Heart left ventricle (tissue), 13 donors: ENCODE measurements around the gene CBX6.

Source experiments
- CTCF ChIP-seq, 12 donors: fragments of 200-600 bp; sonication (generic) in 4 of 12; IDR thresholded peaks; one replicate each; pipeline versions ENCODE4 v1.5.0 to v1.8.0; 2018 to 2022; ENCODE audit warnings: antibody characterized with exemption in 12 of 12, mild to moderate bottlenecking in 5 of 12
- POLR2A ChIP-seq, 2 donors: fragments of 450-650 bp; IDR thresholded peaks; one replicate each; pipeline ENCODE4 v1.6.1; 2017; ENCODE audit warnings: antibody characterized with exemption in 2 of 2, mild to moderate bottlenecking in 2 of 2, moderate library complexity in 2 of 2
- donor health status: ischemic (EF 13 %, LVEDD 7.1; RV severe dilation, severe dysfunction).
- donor health status: DM: no; HTN: yes; CAD: no.
- donor health status: DM: no; HTN: no; CAD: no.
- donor health status: ischemic (EF 25% LVEDD 6.9; RV normal size, moderate dysfunction).
- donor health status: ischemic (EF 25% LVEDD 5.7; RV mildly dilated, moderate dysfunction).
- donor health status: ischemic (EF 35%, LVEDD 5.7; RV mildly dilated, moderate dysfunction).
- donor health status: nonischemic (EF 11% LVEDD 7.7; RV severe dilation, severe dysfunction).
- donor health status: DM: yes; HTN: yes; CAD: no.
- donor health status: PGD.
- donor health status: ischemic (EF 29% LVEDD 5.4; RV normal size, mild dysfunction).
- donor health status: nonischemic (EF 23%, LVEDD 6.1; RV moderate dilation, normal function).

- TF ChIP-seq CTCF (IDR thresholded peaks at IDR 0.05): no peak
- no peak for TF ChIP-seq POLR2A (IDR thresholded peaks at IDR 0.05)
Measured at GRCh38 chr22:38859581-38860282, 12.3 kb downstream of the CBX6 start.
